Right kidney (tissue), 1 donor: ENCODE data around the gene THSD4.
A peak's percentile ranks its signal among the peaks of the same experiment; 100 is the strongest.

Experiments used
- DNase-seq: peaks from one replicate; pipeline ENCODE4 v3.0.0-alpha.2; 2016

THSD4 gene

DNA sequence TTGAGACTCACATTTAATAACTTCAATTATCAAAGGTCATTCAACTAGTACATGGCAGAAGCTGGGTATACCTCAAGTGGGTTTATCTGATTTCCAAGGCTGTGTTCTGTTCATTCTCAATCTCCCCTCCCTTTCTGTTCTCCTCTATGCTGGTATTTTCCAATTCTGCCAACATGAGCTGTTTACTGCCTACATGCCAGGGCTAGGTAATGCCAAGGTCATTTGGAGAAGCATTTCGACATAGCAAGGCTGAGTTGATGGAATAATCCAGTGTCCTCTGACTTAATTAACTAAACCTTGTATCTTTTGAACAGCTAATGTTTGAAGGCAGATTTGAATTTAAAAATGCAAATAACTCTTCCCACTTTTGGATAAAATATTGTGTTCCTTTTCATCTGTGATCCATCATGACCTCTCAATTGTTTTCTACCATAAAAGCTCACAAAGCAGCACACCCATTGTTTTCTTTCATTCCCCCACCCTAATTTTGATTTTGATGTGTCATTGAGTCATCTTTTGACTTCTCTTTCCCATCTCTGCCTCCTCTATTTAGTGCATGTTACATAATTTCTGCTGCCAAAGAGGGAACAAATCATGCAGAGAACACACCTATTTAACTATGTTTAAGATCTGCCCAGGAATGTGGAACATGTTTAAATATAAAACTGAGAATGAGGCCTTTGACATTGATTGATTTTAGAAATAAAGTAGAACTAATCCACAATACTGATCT lies 386.2 kb downstream of the THSD4 start:
- no peak for DNase-seq

DNA sequence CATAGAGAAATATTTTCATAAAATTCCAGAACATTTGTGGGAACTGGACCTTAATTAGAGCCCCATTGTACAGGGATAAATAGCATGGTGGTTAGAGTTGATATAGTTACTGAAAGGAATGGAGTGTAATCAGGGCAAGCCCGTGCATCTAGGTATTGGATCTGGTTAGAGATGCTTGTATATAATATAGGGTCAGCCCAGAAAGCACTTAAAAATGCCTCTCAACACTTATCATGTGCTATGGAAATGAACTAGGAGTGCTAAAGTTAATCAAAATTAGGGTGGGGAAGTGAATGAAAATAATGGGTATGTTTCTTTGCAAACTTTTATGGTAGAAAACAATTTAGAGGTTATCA lies 386.8 kb downstream of the THSD4 start:
- no peak for DNase-seq

DNA sequence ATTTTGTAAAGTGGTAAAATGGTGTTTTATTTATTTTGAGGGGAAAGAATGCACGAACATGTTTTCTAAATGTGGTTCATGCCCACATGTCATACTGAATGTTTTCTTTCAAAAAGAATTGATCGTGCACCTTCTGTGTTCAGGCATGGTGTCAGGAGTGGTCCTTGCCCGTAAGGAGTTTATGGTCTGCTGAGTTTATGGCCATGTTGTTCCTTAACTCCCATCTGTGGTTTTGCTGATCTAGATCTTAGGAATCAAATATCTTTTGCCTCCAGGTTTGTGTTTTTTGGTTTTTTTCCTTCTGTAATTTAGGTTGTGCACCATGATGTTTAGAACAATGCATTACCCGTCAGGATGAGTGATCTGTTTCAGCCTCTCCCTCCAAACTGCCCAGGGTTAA lies 390.7 kb downstream of the THSD4 start:
- no peak for DNase-seq

DNA sequence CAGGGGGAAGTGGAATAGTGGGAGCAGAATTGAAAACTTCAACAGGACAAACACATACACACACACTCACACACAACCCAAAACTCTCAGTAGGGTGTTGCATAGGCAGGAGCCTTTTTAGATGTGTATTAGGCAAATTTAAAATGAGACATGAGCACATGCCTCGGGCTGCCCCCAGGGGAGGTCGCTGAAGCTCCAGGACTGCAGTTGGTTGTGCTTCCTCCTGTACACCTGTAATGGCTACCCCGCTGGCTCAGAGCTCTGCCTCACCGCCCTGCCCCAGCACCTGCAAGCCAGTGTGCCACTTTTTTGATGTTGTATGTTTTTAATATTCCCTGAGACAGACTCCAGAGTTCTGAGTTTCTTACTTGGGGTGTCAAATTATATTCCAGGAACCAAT lies 391.7 kb downstream of the THSD4 start:
- no peak for DNase-seq

DNA sequence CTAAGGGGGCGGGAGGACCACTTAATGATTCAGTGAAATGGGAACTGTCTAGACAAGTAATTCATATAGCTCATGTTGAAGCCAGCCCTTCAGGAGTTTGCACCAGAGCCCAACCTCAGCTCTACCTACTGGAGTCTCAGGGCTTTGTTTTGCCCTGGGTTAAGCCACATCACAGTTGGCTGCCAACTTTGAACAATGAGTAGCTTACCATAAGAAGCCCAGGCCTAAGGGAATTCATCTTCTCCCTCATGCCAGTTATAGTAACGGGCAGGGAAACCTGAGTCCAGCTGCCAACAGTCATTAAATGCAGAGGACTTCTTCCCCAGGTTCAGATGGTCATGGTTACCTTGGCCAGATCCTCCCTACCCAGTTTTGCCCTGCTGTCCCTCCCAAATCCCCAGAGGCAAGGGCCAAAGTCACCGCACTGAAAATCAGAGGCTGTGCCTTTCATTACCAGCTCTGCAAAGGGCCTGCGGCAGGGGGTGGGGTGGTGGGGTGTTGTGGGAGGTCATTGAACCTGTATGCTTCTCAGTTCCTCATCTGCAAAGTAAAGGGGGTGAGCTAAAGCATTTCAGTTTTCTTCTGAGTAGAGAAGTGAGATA lies 392.9 kb downstream of the THSD4 start:
- DNase-seq: no peak

DNA sequence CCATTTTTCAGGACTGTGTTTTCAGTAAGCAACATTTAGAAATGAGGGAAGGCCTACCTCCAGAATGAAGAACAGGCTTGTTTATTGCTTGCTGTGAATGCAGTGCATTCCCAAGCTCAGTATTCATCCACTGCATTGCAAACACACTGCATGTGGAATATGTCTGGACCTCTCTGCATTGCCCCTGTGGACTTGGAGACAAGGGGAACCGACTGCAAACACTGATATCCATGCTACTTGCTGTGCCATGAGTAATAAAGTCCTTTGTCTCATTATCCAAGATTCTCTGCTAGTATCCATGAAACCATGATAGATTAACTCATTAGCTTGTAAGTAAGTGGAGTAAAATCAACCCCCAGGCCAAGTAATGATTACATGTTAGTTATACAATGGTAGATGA lies 393.9 kb downstream of the THSD4 start:
- no peak for DNase-seq

DNA sequence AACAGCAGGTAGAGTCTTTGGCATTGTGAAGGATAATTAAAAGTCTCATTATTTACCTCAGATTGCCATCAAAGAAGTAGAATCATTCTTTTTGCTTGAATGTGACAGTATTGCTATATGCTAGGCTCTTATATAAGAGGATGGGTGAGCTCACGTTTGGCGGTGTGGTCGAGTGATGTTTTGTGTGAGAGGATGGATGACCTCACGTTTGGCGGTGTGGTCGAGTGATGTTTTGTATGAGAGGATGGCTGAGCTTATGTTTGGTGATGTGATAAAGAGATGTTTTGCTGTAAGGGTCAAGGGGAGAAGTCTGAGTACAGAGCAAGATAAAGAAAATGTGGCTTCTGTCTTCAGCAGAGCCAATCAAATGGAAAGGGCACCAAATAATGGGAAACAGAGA lies 395.5 kb downstream of the THSD4 start:
- DNase-seq: no peak

DNA sequence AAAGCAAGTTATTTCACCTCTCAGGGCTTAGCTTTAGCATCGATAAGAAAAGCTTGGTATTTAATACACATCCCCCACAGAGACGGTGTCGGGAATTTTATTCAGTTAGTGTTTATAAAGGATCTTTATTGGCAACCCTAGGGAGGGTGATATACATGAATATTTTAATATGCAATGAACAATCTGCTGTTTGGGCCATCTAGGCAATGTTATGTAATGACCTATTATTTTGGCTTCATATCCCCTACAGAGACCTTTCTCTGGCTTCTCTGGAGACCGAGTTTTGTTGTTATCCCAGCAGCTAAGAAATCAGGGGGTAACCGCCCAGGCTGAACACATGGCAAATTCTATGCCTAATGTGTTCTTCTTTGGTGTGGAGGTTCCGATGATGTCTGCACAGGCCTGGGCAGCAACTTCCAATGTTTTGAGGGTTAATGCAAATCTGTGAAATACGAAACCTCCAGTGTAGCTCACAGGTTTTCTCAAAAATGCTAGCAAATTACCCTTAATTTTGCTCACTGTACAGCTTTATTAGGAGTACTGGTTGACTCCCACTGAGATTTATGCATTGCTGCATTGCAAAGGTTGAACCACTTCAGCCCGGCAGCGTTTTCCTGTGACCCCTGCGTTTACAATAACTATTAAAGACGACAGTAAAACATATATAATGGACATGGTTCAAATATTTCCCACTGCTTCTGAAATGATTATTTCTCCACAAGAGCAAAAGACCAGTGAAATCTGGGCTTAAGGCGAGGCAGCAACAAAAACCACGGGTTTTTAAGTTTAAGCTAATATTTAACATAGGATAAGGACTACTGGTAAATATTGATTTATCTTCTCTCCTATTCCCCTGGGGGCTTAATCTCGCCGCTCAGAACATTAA lies 396.8 kb downstream of the THSD4 start:
- peak; percentile 50 for DNase-seq

DNA sequence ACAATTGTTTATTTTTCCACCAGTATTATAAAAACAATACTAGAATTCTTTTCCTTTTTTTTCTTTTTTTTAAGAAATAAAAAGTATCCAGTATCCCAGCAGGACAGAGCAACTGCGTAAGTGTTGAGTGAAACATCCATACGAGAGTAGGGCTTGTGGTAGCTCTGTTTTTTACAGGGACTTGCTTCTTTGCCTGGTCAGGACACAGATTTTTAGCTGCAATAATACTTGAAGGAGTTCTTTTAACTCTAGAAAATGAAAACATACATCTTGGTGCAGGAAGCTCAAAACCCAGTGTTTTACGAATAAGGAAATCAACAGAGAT lies 397.4 kb downstream of the THSD4 start:
- DNase-seq: no peak

DNA sequence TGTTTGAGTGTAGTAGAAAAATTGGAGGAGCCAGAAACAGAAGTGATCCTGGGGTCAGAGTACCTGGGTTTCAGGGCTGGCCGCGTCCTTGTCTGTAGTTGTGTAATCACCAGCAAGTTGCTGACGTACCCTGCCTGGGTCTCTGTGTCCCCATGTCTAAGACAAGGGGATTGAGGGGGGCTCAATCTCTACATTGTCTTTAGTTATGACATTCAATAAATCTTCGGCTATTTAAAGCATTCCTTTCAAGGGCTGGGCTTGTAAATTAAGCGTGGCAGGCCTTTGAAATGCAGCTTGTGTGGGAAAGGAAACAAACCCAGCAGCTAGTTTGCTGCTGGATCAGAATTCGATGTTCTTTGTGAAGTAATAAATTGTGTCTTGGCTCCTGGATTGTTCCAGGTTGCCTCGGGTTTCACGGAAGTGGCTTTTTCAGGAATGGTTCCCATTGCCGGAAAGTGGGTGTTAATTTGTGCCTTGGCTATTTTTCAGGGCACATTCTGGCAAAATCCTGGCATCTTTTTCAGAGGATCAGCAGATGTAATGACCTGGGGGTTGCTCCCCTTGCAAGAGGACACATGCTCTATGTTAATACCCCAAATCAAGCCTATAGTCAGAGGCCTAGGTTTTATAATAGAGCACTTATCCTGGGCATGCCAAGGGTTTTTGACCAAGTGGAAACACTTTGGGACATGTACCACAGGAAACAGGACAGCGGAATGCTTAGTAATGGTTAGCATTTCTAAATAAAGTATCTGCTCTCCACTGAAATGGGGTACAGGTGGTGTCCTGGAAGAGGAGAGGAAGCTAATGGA lies 400.3 kb downstream of the THSD4 start:
- DNase-seq: no peak

DNA sequence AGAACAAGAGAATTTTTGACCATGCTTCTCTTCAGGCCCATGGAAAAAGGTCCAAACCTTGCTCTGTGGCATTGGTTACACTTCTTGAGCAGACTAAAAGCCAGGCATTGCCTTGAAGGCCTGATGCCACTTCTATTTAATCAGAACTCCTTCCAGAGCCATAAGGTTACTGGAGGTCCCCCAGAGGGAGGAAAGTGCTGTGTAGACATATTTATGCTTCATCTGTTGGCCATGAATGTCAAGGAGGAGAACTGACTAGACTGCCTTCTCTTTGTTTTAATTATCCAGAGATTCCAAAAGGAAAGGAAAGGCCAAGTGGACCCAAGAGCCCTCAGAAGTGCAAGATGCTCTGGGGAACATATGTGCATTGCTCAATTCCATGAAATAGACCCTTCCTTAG lies 402.5 kb downstream of the THSD4 start:
- DNase-seq: no peak

DNA sequence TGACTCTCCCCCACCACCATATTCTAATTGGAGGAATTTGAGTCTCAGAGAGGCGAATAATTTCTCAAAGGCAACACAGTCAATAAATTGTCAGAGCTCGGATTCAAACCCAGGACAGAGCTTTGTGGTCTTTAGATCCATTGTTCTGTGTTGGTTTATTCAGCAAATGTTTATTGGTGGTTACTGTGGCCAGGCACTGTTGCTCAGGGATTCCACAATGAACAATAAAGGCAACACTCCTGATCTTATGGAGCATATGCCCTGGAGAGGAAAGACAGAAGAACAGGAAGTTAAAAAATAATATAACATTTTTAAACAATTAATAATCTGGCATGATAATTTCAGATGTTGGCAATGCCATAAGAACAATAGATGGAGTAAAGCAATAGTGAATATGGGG lies 403.4 kb downstream of the THSD4 start:
- DNase-seq: no peak

DNA sequence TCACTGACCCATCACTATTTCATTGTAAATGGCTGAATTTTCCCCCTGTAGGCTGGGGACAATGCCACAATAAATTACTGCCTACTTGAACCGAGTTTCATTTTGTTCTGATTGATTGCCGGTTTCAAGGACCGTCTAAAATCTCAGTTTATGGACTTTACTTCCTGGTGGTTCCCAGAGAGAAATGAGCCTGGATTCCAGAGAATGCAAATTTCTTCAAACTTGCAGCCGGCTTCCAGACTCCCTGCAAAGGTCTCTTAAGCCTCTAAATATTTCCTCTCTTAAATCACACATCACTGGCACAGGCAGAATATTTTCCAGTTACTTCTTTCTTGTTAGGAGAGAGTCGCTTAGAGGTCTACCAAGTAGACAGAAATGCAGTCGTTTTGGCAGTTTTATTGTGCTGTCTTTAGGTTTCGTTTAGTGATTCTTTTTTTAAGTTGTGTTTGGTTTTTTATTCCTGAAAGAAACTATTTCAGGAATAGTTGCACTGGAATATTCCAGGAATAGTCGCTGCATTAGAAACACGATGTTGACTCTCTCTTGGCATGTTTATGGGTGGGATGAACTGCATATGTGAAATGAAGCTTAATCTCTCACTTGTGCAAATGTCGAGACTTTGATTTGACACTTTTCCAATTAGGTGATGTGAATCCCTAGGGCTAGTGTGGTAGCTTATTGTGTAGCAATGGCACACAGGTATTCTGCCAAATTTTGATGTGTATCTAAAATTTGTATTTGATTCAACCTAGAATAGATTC lies 411.0 kb downstream of the THSD4 start:
- DNase-seq: no peak

DNA sequence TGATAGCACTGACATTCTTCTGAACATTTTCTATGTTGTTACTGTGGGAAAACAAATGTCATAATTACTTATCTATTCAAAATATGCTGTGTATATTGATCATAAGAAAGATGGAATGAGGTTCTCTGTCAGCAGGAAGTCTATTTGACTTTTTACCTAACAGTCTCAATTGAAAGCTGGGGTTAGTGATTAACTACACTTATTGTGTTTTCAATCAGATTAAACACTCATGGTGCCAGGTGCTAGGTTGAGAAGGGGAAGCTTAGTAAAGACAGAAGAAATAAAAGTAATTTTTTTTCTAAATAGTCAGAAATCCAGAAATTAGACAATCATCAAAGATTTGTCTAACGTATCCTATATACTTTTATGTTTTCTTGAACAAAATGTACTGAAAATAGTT lies 414.1 kb downstream of the THSD4 start:
- no peak for DNase-seq

DNA sequence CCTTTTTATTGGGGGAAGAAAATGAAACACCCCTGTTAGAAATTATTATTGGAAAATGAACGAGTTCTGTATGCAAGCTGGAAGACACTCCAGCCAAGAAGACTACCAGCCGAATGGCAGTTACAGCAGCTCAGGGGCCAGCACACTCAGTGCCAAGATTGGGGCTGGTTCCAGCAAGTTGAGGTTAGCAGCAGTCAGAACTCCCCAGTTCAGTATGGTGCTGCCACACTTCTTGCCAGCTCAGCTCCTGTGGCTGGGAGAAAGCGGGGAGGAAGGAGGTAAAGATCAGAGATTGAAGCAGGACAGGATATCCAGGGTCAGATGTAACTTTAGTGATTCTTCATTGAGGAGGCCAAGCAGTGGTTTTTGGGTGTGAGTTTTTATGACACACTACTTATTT lies 414.8 kb downstream of the THSD4 start:
- no peak for DNase-seq

DNA sequence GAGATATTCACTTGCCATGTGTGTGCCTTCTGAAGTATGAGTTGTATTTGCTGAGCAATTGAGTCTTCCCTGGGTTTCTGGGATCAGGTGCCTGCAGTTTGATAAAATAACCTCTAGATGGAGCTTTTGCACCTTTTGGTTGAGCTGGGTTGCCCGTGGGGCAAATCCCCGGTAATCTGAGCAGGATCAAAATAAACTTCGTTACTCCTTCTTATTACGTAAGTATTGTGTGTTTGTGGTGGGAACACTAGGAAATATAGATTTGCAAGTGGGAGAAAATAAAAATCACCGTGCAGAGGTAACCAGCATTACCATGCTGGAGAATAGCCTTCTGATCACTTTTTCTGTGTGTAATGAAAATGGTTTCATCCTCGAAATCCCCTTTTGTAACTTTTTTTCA lies 417.7 kb downstream of the THSD4 start:
- DNase-seq: no peak

DNA sequence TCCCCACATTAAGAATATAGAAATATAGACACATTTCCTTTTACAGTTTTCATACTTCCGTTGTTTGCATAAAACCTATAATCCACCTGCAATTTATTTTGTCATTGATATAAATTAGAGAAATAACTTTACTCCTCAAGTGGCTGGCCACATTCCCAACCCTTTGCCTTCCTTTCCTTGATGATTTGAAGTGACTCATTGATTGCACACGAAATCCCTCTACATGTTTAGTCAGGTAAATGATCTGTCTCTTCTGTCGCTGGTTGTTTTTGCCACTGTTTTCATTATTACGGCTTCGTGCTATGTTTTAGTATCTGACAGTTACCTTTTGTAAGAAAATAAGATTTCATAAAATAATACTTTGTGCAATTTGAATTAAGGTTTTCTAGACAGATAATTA lies 422.9 kb downstream of the THSD4 start:
- DNase-seq: no peak

DNA sequence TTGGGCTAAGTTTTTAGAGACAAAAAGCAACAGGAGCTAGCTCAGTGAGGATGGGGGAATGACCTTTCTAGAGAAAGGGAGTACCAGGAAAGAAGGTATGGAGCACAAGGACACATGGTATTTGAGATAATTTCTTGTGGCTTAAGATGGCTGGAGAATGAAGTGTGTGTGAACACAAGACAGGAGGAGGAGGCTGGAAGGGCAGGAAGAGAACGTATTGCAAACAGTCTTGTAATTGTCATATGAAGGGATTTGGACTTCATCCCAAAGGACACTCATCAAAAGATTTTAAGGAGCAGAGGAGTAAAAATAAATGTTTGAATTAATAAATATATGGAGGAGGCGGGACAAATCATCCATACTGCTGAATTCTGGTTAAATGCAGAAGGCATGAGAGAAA lies 426.5 kb downstream of the THSD4 start:
- DNase-seq: no peak

DNA sequence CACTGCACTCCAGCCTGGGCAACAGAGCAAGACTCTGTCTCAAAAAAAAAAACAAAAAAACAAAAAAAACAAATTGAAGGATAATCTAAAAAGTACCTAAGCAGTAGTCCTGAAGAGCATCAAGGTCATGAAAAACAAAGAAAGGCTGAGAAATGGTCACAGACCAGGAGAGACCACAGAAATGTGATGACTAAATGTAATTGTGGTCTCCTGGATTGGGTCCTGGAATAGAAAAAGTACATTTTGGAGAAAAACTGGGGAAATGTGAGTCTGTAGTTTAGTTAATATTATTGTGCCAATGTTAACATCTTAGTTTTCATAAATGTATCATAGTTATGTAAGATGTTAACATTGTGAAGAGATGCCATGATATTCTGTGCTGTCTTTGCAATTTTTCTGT lies 427.6 kb downstream of the THSD4 start:
- DNase-seq: no peak

DNA sequence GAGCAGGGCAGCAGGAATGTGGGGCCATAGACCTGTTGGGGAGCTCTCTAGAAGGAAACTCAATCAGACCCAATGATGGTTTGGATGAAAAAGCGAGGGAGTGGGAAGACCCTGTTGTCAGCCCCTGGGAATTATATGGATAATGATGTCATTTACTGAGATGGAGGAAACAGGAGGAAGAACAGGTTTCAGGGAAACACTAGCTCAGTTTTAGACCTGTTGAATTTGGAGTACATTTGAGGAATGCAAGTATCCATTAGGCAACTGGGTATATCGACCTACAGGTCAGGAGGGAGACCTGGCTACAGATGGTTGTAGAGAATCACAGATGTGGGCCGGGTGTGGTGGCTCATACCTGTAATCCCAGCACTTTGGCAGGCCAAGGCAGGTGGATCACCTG lies 428.1 kb downstream of the THSD4 start:
- DNase-seq: no peak

DNA sequence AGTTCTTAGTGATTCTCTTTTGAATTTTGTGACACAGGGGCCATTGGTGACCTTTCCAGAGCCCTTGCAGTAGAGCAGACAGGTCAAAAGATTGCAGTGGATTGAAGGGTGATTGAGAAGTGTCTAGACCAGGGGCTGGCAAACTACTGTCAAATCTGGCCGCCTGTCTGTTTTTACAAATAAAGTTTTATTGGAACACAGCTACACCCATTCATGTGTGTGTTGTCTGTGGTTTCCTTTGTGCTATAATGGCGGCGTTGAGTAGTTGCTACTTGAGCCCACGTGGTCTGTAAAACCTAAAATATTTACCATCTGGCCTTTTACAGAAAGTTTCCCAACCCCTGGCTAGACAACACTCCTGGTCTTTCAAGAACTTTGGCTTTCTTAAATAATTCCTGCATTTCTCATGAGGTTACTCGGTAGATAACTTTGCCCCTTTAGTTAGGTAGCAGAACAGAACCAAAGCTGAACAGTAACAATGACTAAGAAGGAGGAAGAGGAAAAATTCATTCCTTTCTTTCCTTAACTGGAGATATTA lies 430.0 kb downstream of the THSD4 start:
- DNase-seq: no peak

DNA sequence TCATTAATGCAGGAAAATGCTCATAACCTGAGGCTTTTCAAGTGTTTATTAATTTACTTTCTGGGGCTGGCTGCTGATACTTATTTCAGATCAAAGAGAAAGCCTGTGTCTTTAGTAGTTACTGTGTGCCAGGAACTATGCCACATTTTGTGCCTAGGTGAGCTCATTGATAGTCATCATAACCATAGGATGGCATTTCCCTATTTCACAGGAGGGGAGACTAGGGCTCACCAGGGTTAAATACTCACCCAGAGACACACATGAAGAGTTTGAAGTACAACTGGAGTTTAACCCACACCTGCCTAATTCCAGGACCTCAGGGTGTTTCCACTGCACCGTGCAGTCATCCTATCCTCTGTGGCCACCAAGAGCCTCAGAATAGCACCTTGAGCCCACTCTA lies 430.7 kb downstream of the THSD4 start:
- DNase-seq: no peak
